ENCODE measurements around the gene SIK3. TPM values are rescaled to one million over a fixed set of nuclear protein-coding genes. Genes with fewer than 3 reads are reported as not detected.

Gene SIK3
- polyA plus RNA-seq, 1 experiment, result 9.0 TPM

DNA sequence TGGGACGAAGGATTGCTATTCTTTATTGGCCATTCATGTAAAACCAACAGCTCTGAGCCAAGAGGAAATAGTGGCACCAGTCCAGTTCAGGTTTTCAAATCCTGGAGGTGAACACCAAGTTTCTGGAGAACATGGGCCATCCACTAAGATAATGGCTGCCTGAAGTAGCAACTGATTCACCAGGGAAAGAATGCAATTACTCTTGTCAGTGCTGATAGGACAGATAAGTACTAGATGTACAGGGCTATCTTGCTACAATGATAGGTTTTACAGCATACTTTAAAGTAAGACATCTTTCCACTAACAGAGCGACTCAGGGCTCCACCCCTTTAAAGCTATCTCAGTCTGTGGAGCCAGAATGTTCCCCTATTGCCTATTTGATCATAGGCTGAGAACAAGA, 224.0 kb downstream of the SIK3 start:
- Histone ChIP-seq H3K27ac (ENCODE audit: low read depth, low read length) (no peak overlapping the region), H3K9me3 (ENCODE audit: control insufficient read depth, insufficient read depth, low read length) (no peaks in the 10 kb centered on the region), H3K4me3 (ENCODE audit: low read depth, low read length) (no peak overlapping the region), H3K27me3 (ENCODE audit: control insufficient read depth, insufficient read depth, low read length) (no peaks in the 10 kb centered on the region)
- CTCF ChIA-PET, result interaction anchor here (1.0 to 1.3 kb wide), 2 partner anchors 83 to 232 kb away, joined by 3 to 13 read pairs; partner anchors contain the start of gene APOA5
- DNase-seq (ENCODE audit: low read depth, low spot score), result no peak
- POLR2A ChIA-PET, result no interaction called here
- TF ChIP-seq, protein P1, sequence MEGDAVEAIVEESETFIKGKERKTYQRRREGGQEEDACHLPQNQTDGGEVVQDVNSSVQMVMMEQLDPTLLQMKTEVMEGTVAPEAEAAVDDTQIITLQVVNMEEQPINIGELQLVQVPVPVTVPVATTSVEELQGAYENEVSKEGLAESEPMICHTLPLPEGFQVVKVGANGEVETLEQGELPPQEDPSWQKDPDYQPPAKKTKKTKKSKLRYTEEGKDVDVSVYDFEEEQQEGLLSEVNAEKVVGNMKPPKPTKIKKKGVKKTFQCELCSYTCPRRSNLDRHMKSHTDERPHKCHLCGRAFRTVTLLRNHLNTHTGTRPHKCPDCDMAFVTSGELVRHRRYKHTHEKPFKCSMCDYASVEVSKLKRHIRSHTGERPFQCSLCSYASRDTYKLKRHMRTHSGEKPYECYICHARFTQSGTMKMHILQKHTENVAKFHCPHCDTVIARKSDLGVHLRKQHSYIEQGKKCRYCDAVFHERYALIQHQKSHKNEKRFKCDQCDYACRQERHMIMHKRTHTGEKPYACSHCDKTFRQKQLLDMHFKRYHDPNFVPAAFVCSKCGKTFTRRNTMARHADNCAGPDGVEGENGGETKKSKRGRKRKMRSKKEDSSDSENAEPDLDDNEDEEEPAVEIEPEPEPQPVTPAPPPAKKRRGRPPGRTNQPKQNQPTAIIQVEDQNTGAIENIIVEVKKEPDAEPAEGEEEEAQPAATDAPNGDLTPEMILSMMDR (IDR thresholded peaks at IDR 0.05; ENCODE audit: low read depth, low read length), result no peak

GRCh38 chr11:116873381-116873780, 224.8 kb downstream of the SIK3 start:
- no peak for DNase-seq (ENCODE audit: low read depth, low spot score)
- POLR2A ChIA-PET, result no interaction called here
- CTCF ChIA-PET, result interaction anchor here (0.6 to 1.3 kb wide), 3 partner anchors 38 to 288 kb away, joined by 3 to 13 read pairs (median 4); no protein-coding TSS in a partner anchor

DNA sequence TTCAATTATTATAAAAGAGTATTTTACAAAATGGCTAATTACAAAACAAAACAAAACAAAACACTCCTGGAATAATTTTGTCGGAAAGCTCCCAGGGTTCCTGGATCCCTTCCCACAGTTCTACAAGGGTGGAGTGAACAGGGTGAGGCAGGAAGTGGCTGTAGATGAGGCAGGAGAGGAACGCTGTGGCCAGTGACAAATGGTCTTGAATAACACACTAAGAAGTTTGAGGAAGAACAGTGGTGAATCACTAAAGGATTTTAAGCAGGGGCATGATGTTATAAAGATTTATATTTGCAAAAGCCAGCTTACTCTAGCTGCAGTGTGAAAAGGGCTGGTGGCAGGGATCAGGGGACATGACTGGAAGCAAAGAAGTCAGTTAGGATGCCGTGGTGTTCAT, 227.0 kb downstream of the SIK3 start:
- Histone ChIP-seq H3K4me3 (ENCODE audit: low read depth, low read length) (no peak overlapping the region), H3K9me3 (ENCODE audit: control insufficient read depth, insufficient read depth, low read length) (no peaks in the 10 kb centered on the region), H3K27ac (ENCODE audit: low read depth, low read length) (no peak overlapping the region), H3K27me3 (ENCODE audit: control insufficient read depth, insufficient read depth, low read length) (no peaks in the 10 kb centered on the region)
- ChIA-PET POLR2A (no interaction called here), CTCF (interaction anchor here (0.7 to 2.8 kb wide), 3 partner anchors 9 to 80 kb away, joined by 3 to 13 read pairs (median 6); partner anchors contain the start of gene APOA5)
- no peak for DNase-seq (ENCODE audit: low read depth, low spot score)
- TF ChIP-seq, protein P1 (IDR thresholded peaks at IDR 0.05; ENCODE audit: low read depth, low read length), result no peak

More at GRCh38 chr11:116873381-116873780, 224.8 kb downstream of the SIK3 start:
- Histone ChIP-seq H3K27ac (ENCODE audit: low read depth, low read length) (no peak overlapping the region), H3K9me3 (ENCODE audit: control insufficient read depth, insufficient read depth, low read length) (no peaks in the 10 kb centered on the region), H3K4me3 (ENCODE audit: low read depth, low read length) (no peak overlapping the region), H3K27me3 (ENCODE audit: control insufficient read depth, insufficient read depth, low read length) (no peaks in the 10 kb centered on the region)
- TF ChIP-seq, protein P1 (IDR thresholded peaks at IDR 0.05; ENCODE audit: low read depth, low read length), result no peak

DNA sequence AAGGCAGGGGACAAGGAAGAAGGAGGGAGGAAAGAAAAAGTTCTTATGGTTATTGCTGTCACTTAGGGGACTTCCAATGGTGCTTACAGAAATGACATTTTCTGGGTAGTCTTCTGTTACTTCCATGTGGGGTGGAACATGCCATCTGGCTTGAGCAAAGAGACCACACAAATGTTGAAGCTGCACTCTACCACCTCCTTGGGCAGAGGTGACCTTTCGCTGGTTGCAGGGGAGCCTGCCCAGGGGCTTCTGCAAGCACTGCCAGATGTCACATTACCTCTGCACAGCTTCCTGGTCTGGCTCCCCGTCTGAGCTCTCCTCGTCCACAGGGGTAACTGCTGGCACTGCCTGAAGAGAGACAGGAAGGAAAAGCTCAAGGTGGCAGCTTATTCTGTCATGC, 228.2 kb downstream of the SIK3 start:
- H3K27me3 ChIP-seq (ENCODE audit: control insufficient read depth, insufficient read depth, low read length), result no peaks in the 10 kb centered on the region
- no peak for DNase-seq (ENCODE audit: low read depth, low spot score)
- H3K9me3 ChIP-seq (ENCODE audit: control insufficient read depth, insufficient read depth, low read length), result no peaks in the 10 kb centered on the region
- H3K27ac ChIP-seq (ENCODE audit: low read depth, low read length), result no peak overlapping the region
- ChIA-PET POLR2A (no interaction called here), CTCF (interaction anchor here (1.3 to 2.8 kb wide), 3 partner anchors 10 to 236 kb away, joined by 4 to 13 read pairs (median 6); partner anchors contain the start of gene APOA5)
- TF ChIP-seq, protein P1 (IDR thresholded peaks at IDR 0.05; ENCODE audit: low read depth, low read length), result no peak
- H3K4me3 ChIP-seq (ENCODE audit: low read depth, low read length), result no peak overlapping the region

DNA sequence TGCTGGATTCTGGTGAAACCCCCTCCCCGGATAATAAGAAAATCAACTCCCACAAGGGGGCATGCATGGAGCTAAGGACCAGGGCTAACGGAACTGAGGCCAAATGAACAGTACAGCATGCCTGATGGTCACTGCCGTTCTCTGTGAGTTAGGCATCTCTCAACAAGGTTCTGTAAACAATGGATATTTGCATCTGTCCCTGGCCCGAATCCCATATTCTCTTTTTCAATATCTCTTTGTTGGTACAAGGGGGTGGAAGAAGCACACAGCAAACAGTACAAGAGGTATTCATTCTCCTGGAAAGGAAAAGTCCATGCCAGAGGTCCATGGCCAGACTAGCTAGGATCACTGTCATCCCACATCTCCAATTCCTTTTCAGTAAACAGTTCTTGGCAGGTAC, 228.6 kb downstream of the SIK3 start:
- no peaks in the 10 kb centered on the region for H3K27me3 ChIP-seq (ENCODE audit: control insufficient read depth, insufficient read depth, low read length)
- CTCF ChIA-PET, result interaction anchor here (1.3 to 2.8 kb wide), 3 partner anchors 10 to 236 kb away, joined by 4 to 13 read pairs (median 6); partner anchors contain the start of gene APOA5
- no peaks in the 10 kb centered on the region for H3K9me3 ChIP-seq (ENCODE audit: control insufficient read depth, insufficient read depth, low read length)
- DNase-seq (ENCODE audit: low read depth, low spot score), result no peak
- TF ChIP-seq, protein P1 (IDR thresholded peaks at IDR 0.05; ENCODE audit: low read depth, low read length), result no peak
- H3K4me3 ChIP-seq (ENCODE audit: low read depth, low read length), result no peak overlapping the region
- POLR2A ChIA-PET, result no interaction called here
- H3K27ac ChIP-seq (ENCODE audit: low read depth, low read length), result no peak overlapping the region
